ENCODE measurements around the gene TST.

Gene TST

GRCh38 chr22:37065961-37066360, 46.7 kb upstream of the TST start:
- Histone ChIP-seq H3K36me3 (ENCODE audit: insufficient read depth, low read length) (no peaks in the 10 kb centered on the region), H3K4me3 (ENCODE audit: low read length, poor library complexity, severe bottlenecking) (no peak overlapping the region), H3K9me3 (ENCODE audit: insufficient read depth, low read depth, low read length) (no peaks in the 10 kb centered on the region)

GRCh38 chr22:37065180-37065579, 45.9 kb upstream of the TST start:
- H4K20me1 ChIP-seq (ENCODE audit: insufficient read depth, low read length, poor library complexity, severe bottlenecking), result no peaks in the 10 kb centered on the region
- H3K27me3 ChIP-seq (ENCODE audit: insufficient read depth, low read length, poor library complexity, severe bottlenecking), result no peaks in the 10 kb centered on the region
- no peak overlapping the region for H3K4me3 ChIP-seq (ENCODE audit: low read length, poor library complexity, severe bottlenecking)
- no peaks in the 10 kb centered on the region for H3K9me3 ChIP-seq (ENCODE audit: insufficient read depth, low read depth, low read length)
- H3K9me2 ChIP-seq (replicated peaks; ENCODE audit: low read depth, low read length), result no peaks in the 10 kb centered on the region
- H3K9ac ChIP-seq (ENCODE audit: low read depth, low read length, poor library complexity, severe bottlenecking), result no peak overlapping the region
- no peak overlapping the region for H2AFZ ChIP-seq (ENCODE audit: low read length)
- no peaks in the 10 kb centered on the region for H3F3A ChIP-seq (ENCODE audit: low read depth)
- no peaks in the 10 kb centered on the region for H3K79me2 ChIP-seq (ENCODE audit: insufficient read depth, low read length)
- no peak overlapping the region for H3K4me2 ChIP-seq (ENCODE audit: low read depth, low read length, poor library complexity, severe bottlenecking)
- no peaks in the 10 kb centered on the region for H3K36me3 ChIP-seq (ENCODE audit: insufficient read depth, low read length)
- H3K4me1 ChIP-seq (ENCODE audit: insufficient read depth, low read length, poor library complexity, severe bottlenecking), result peaks cover under 1% of the 10 kb centered on the region
- TF ChIP-seq EZH2phosphoT487 (IDR thresholded peaks at IDR 0.05; ENCODE audit: borderline replicate concordance) (no peak), CTCF (conservative IDR thresholded peaks at IDR 0.05; ENCODE audit: low read length) (no peak)

More at GRCh38 chr22:37065961-37066360, 46.7 kb upstream of the TST start:
- no peaks in the 10 kb centered on the region for H4K20me1 ChIP-seq (ENCODE audit: insufficient read depth, low read length, poor library complexity, severe bottlenecking)
- no peaks in the 10 kb centered on the region for H3K4me1 ChIP-seq (ENCODE audit: insufficient read depth, low read length, poor library complexity, severe bottlenecking)
- no peaks in the 10 kb centered on the region for H3F3A ChIP-seq (ENCODE audit: low read depth)
- no peaks in the 10 kb centered on the region for H3K27me3 ChIP-seq (ENCODE audit: insufficient read depth, low read length, poor library complexity, severe bottlenecking)
- H3K4me2 ChIP-seq (ENCODE audit: low read depth, low read length, poor library complexity, severe bottlenecking), result no peak overlapping the region
- no peak overlapping the region for H2AFZ ChIP-seq (ENCODE audit: low read length)
- no peak for TF ChIP-seq CTCF (conservative IDR thresholded peaks at IDR 0.05; ENCODE audit: low read length)
- TF ChIP-seq EZH2phosphoT487 (IDR thresholded peaks at IDR 0.05; ENCODE audit: borderline replicate concordance), result no peak
- no peaks in the 10 kb centered on the region for H3K79me2 ChIP-seq (ENCODE audit: insufficient read depth, low read length)
- H3K9ac ChIP-seq (ENCODE audit: low read depth, low read length, poor library complexity, severe bottlenecking), result no peak overlapping the region
- H3K9me2 ChIP-seq (replicated peaks; ENCODE audit: low read depth, low read length), result no peaks in the 10 kb centered on the region

- Histone ChIP-seq H3K4me3 (ENCODE audit: low read length, poor library complexity, severe bottlenecking) (no peak overlapping the region), H3K4me2 (ENCODE audit: low read depth, low read length, poor library complexity, severe bottlenecking) (no peak overlapping the region), H2AFZ (ENCODE audit: low read length) (no peak overlapping the region), H3K4me1 (ENCODE audit: insufficient read depth, low read length, poor library complexity, severe bottlenecking) (peaks cover 6% of the 10 kb centered on the region), H3K9me3 (ENCODE audit: insufficient read depth, low read depth, low read length) (no peaks in the 10 kb centered on the region), H3K36me3 (ENCODE audit: insufficient read depth, low read length) (no peaks in the 10 kb centered on the region), H3K9me2 (replicated peaks; ENCODE audit: low read depth, low read length) (no peaks in the 10 kb centered on the region), H4K20me1 (ENCODE audit: insufficient read depth, low read length, poor library complexity, severe bottlenecking) (no peaks in the 10 kb centered on the region), H3F3A (ENCODE audit: low read depth) (no peaks in the 10 kb centered on the region), H3K79me2 (ENCODE audit: insufficient read depth, low read length) (no peaks in the 10 kb centered on the region), H3K27me3 (ENCODE audit: insufficient read depth, low read length, poor library complexity, severe bottlenecking) (no peaks in the 10 kb centered on the region), H3K9ac (ENCODE audit: low read depth, low read length, poor library complexity, severe bottlenecking) (no peak overlapping the region)
- TF ChIP-seq EZH2phosphoT487 (IDR thresholded peaks at IDR 0.05; ENCODE audit: borderline replicate concordance) (no peak), CTCF (conservative IDR thresholded peaks at IDR 0.05; ENCODE audit: low read length) (no peak)
Observed at GRCh38 chr22:37064553-37064952, 45.3 kb upstream of the TST start.
